ENCODE data around the gene KRT9.

GRCh38 chr17:41618341-41619035, 46.6 kb upstream of the KRT9 start:
- TF ChIP-seq CTCF (conservative IDR thresholded peaks at IDR 0.05; ENCODE audit: low read depth, low read length) (no peak), EZH2 (IDR thresholded peaks at IDR 0.05; ENCODE audit: low read length, unreplicated experiment) (no peak)
